HL-60 (cell line): ENCODE data around the gene IFNL1.

Experiments
- DNase-seq, 2 experiments: peaks; one replicate each; pipeline ENCODE4 v3.0.0-alpha.2; 2010 to 2020; ENCODE audit warnings: low read depth in 1 of 2, low spot score in 1 of 2
- H3K27ac ChIP-seq: fragments of 250-450 bp; sonication (Bioruptor Pico); replicated peaks from 2 replicates; pipeline ENCODE4 v1.5.1; 2020; ENCODE audit warnings: mild to moderate bottlenecking, moderate library complexity
- H3K27me3 ChIP-seq: fragments of 250-450 bp; sonication (Bioruptor Pico); 2 replicates; pipeline ENCODE4 v1.5.1; 2021; ENCODE audit warnings: mild to moderate bottlenecking, moderate library complexity; ENCODE audit not compliant: insufficient read depth, poor library complexity, severe bottlenecking
- H3K4me3 ChIP-seq: replicated peaks from 2 replicates; pipeline ENCODE4 v1.5.1; 2011; ENCODE audit warnings: mild to moderate bottlenecking, control low read depth, low read length; ENCODE audit not compliant: insufficient read depth
- GABPA ChIP-seq: IDR thresholded peaks from 2 replicates; pipeline ENCODE4 v1.6.1; 2012; ENCODE audit warnings: low read depth
- POLR2AphosphoS5 ChIP-seq: IDR thresholded peaks from 2 replicates; pipeline ENCODE4 v1.6.1; 2012; ENCODE audit warnings: low read depth
- SPI1 ChIP-seq: IDR thresholded peaks from 2 replicates; pipeline ENCODE4 v1.6.1; 2012; ENCODE audit warnings: low read depth, mild to moderate bottlenecking, borderline replicate concordance
- TF ChIP-seq, protein P1 (sequence below): IDR thresholded peaks from one replicate; pipeline ENCODE4 v1.5.1; 2011; ENCODE audit warnings: low read length, control low read depth, inconsistent platforms; ENCODE audit not compliant: insufficient read depth
- TF ChIP-seq, protein P2 (sequence below): IDR thresholded peaks from 2 replicates; pipeline ENCODE4 v1.6.1; 2012; ENCODE audit warnings: low read depth; ENCODE audit not compliant: insufficient replicate concordance

IFNL1 gene

DNA sequence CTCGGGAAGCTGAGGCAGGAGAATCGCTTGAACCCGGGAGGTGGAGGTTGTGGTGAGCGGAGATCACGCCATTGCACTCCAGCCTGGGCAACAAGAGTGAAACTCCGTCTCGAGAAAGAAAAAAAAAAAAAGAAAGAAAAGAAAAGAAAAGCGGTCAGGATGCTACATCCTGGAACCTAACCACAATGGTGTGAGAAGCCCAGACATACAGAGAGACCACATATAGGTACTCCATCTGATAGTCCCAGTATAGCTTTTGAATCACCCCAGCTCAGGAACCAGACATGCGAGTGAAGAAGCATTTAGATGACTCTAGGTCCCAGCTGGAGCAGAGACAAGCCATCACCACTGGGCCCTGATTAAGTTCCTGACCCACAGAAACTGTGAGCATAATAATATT, 3.2 kb downstream of the IFNL1 start:
- H3K4me3 ChIP-seq: no peak overlapping the region
- no peak for TF ChIP-seq SPI1
- TF ChIP-seq, protein P1, sequence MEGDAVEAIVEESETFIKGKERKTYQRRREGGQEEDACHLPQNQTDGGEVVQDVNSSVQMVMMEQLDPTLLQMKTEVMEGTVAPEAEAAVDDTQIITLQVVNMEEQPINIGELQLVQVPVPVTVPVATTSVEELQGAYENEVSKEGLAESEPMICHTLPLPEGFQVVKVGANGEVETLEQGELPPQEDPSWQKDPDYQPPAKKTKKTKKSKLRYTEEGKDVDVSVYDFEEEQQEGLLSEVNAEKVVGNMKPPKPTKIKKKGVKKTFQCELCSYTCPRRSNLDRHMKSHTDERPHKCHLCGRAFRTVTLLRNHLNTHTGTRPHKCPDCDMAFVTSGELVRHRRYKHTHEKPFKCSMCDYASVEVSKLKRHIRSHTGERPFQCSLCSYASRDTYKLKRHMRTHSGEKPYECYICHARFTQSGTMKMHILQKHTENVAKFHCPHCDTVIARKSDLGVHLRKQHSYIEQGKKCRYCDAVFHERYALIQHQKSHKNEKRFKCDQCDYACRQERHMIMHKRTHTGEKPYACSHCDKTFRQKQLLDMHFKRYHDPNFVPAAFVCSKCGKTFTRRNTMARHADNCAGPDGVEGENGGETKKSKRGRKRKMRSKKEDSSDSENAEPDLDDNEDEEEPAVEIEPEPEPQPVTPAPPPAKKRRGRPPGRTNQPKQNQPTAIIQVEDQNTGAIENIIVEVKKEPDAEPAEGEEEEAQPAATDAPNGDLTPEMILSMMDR: no peak
- no peak for TF ChIP-seq GABPA
- TF ChIP-seq, protein P2, sequence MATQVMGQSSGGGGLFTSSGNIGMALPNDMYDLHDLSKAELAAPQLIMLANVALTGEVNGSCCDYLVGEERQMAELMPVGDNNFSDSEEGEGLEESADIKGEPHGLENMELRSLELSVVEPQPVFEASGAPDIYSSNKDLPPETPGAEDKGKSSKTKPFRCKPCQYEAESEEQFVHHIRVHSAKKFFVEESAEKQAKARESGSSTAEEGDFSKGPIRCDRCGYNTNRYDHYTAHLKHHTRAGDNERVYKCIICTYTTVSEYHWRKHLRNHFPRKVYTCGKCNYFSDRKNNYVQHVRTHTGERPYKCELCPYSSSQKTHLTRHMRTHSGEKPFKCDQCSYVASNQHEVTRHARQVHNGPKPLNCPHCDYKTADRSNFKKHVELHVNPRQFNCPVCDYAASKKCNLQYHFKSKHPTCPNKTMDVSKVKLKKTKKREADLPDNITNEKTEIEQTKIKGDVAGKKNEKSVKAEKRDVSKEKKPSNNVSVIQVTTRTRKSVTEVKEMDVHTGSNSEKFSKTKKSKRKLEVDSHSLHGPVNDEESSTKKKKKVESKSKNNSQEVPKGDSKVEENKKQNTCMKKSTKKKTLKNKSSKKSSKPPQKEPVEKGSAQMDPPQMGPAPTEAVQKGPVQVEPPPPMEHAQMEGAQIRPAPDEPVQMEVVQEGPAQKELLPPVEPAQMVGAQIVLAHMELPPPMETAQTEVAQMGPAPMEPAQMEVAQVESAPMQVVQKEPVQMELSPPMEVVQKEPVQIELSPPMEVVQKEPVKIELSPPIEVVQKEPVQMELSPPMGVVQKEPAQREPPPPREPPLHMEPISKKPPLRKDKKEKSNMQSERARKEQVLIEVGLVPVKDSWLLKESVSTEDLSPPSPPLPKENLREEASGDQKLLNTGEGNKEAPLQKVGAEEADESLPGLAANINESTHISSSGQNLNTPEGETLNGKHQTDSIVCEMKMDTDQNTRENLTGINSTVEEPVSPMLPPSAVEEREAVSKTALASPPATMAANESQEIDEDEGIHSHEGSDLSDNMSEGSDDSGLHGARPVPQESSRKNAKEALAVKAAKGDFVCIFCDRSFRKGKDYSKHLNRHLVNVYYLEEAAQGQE: no peak
- no peak for TF ChIP-seq POLR2AphosphoS5

GRCh38 chr19:39299832-39300231, 3.6 kb downstream of the IFNL1 start:
- Histone ChIP-seq H3K4me3 (no peak overlapping the region), H3K27ac (no peak overlapping the region), H3K27me3 (no peaks in the 10 kb centered on the region)
- TF ChIP-seq, protein P1: no peak
- TF ChIP-seq POLR2AphosphoS5 (no peak), SPI1 (no peak), GABPA (no peak)
- TF ChIP-seq, protein P2: no peak
- no peak for DNase-seq

More for the DNA sequence above, 3.2 kb downstream of the IFNL1 start:
- no peak for DNase-seq
- H3K27me3 ChIP-seq: no peaks in the 10 kb centered on the region
- H3K27ac ChIP-seq: no peak overlapping the region

GRCh38 chr19:39301021-39301420, 4.8 kb downstream of the IFNL1 start:
- no peaks in the 10 kb centered on the region for H3K27me3 ChIP-seq
- H3K4me3 ChIP-seq: no peak overlapping the region
- no peak overlapping the region for H3K27ac ChIP-seq
- DNase-seq: no peak
- TF ChIP-seq SPI1 (no peak), POLR2AphosphoS5 (no peak), GABPA (no peak)
- TF ChIP-seq, protein P1: no peak
- TF ChIP-seq, protein P2: no peak
